ENCODE data around the gene DOK7. TPM values are rescaled to one million over a fixed set of nuclear protein-coding genes. Genes with fewer than 3 reads are reported as not detected.

Gene DOK7
- total and polyA plus RNA-seq, 7 experiments from 2014 or later: not detected

DNA sequence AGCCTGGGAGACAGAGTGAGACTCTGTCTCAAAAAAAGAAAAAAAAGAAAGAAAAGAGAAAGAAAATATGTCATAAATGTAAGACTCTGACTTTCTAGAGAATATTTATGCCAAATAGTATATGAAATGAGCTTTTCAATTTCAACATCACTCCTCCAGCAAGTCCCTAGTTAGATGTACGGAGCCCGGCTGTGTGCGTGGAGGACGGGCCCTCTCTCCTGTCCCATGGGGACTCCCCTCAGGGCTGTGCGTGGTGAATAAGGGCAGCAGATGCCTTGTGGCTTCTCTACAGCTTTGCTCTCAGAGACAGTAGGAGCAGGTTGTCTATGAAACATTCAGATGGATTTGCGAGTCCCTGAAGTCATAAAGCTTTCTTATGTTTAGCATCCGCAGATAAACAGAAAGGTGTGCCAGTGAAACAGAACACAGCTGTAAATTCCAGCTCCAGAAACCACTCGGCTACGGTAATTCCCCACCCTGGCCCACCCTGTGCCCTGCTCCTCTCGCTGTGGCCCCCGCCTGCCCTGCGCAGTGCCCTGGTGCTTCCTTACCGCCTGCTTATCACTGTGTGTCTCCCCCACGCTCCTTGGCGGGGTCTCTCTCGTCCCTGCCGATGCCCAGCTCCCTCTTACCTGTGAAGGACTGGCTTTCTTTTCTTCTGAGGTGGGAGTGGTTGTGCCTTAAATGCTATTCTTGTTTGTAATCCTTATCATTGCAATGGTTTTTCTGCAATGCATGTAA, 35.2 kb upstream of the DOK7 start:
- peak overlapping the region in 1 of 9 donors; percentile 16 for H3K27ac Mint-ChIP-seq
- POLR2A ChIA-PET: no interaction called here
- H3K4me1 ChIP-seq (ENCODE audit: control insufficient read depth in 2 of 2, insufficient read depth in 2 of 2, low read length in 2 of 2): no peaks in the 10 kb centered on the region
- no peak overlapping the region for H3K4me3 Mint-ChIP-seq
- H3K27ac ChIP-seq (ENCODE audit: low read depth, low read length): no peak overlapping the region
- intact Hi-C loops (cut with micrococcal nuclease): no loop called here
- ATAC-seq: no peak
- H3K9me3 Mint-ChIP-seq: no peaks in the 10 kb centered on the region
- H3K27me3 ChIP-seq (ENCODE audit: control insufficient read depth in 2 of 2, insufficient read depth in 2 of 2, low read length in 2 of 2): no peaks in the 10 kb centered on the region
- peaks cover 0 to 35% (median 0%) of the 10 kb centered on the region in 3 experiments for H3K36me3 ChIP-seq (ENCODE audit: control insufficient read depth in 2 of 3, insufficient read depth in 3 of 3, low read length in 3 of 3)
- H3K9me3 ChIP-seq (ENCODE audit: control insufficient read depth in 2 of 3, low read length in 3 of 3): no peaks in the 10 kb centered on the region
- DNase-seq: no peak
- CTCF ChIA-PET: no interaction called here
- H3K4me1 Mint-ChIP-seq: no peaks in the 10 kb centered on the region
- peaks cover 0 to 10% (median under 1%) of the 10 kb centered on the region in 5 donors for H3K36me3 Mint-ChIP-seq
- H3K4me3 ChIP-seq (ENCODE audit: low read length): no peak overlapping the region
- H3K27me3 Mint-ChIP-seq: no peaks in the 10 kb centered on the region

DNA sequence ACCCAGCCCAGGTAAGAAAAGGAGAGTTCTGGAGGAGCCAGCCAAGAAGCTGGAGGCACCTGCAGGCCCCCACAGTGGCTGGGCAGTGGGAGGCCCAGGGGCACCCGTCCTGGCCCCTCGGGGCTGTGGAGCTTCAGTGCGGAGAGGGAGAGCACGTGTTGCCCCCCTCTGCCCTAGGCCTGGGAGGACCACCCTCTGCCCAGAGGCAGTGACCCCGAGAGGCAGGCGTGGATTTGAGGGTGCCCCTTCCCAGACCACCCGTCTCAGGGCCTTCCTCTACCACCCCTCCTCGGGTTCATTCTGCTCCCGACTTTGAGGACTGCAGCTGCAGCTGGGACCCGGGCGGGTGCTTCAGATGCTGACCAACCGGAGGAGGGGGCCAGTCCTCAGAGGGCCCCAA, 33.5 kb upstream of the DOK7 start:
- Mint-ChIP-seq H3K27me3 (no peaks in the 10 kb centered on the region), H3K27ac (no peak overlapping the region), H3K9me3 (no peaks in the 10 kb centered on the region), H3K4me1 (no peaks in the 10 kb centered on the region), H3K4me3 (no peak overlapping the region), H3K36me3 (peaks cover 0 to 10% (median 0%) of the 10 kb centered on the region in 5 donors)
- DNase-seq (no peak), ATAC-seq (no peak)
- ChIA-PET POLR2A (no interaction called here), CTCF (interaction anchor here (1.1 kb wide), 1 partner anchor 83 kb away, joined by 3 read pairs; no protein-coding TSS in a partner anchor)
- H3K27me3 ChIP-seq (ENCODE audit: control insufficient read depth in 2 of 2, insufficient read depth in 2 of 2, low read length in 2 of 2): no peaks in the 10 kb centered on the region
- H3K4me3 ChIP-seq (ENCODE audit: low read length): no peak overlapping the region
- no peaks in the 10 kb centered on the region for H3K4me1 ChIP-seq (ENCODE audit: control insufficient read depth in 2 of 2, insufficient read depth in 2 of 2, low read length in 2 of 2)
- intact Hi-C loops (cut with micrococcal nuclease): no loop called here
- peaks cover 0 to 23% (median 0%) of the 10 kb centered on the region in 3 experiments for H3K36me3 ChIP-seq (ENCODE audit: control insufficient read depth in 2 of 3, insufficient read depth in 3 of 3, low read length in 3 of 3)
- no peaks in the 10 kb centered on the region for H3K9me3 ChIP-seq (ENCODE audit: control insufficient read depth in 2 of 3, low read length in 3 of 3)
- no peak overlapping the region for H3K27ac ChIP-seq (ENCODE audit: low read depth, low read length)

DNA sequence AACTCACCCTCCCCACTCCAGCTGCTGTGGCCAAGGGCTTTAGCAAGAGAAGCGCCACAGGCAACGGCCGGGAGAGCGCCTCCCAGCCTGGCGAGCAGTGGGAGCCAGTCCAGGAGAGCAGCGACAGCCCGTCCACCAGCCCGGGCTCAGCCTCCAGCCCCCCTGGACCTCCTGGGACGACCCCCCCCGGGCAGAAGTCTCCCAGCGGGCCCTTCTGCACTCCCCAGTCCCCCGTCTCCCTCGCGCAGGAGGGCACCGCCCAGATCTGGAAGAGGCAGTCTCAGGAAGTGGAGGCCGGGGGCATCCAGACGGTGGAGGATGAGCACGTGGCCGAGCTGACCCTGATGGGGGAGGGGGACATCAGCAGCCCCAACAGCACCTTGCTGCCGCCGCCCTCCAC, 32.6 kb upstream of the DOK7 start:
- Mint-ChIP-seq H3K27me3 (no peaks in the 10 kb centered on the region), H3K4me1 (no peaks in the 10 kb centered on the region), H3K9me3 (no peaks in the 10 kb centered on the region), H3K36me3 (peaks cover 0 to 10% (median 0%) of the 10 kb centered on the region in 5 donors), H3K4me3 (no peak overlapping the region), H3K27ac (no peak overlapping the region)
- H3K36me3 ChIP-seq (ENCODE audit: control insufficient read depth in 2 of 3, insufficient read depth in 3 of 3, low read length in 3 of 3): peaks cover 0 to 17% (median 0%) of the 10 kb centered on the region in 3 experiments
- intact Hi-C loops (cut with micrococcal nuclease): no loop called here
- DNase-seq (no peak), ATAC-seq (no peak)
- POLR2A ChIA-PET: no interaction called here
- H3K27me3 ChIP-seq (ENCODE audit: control insufficient read depth in 2 of 2, insufficient read depth in 2 of 2, low read length in 2 of 2): no peaks in the 10 kb centered on the region
- no peaks in the 10 kb centered on the region for H3K4me1 ChIP-seq (ENCODE audit: control insufficient read depth in 2 of 2, insufficient read depth in 2 of 2, low read length in 2 of 2)
- no peak overlapping the region for H3K4me3 ChIP-seq (ENCODE audit: low read length)
- CTCF ChIA-PET: no interaction called here
- no peak overlapping the region for H3K27ac ChIP-seq (ENCODE audit: low read depth, low read length)
- H3K9me3 ChIP-seq (ENCODE audit: control insufficient read depth in 2 of 3, low read length in 3 of 3): no peaks in the 10 kb centered on the region

DNA sequence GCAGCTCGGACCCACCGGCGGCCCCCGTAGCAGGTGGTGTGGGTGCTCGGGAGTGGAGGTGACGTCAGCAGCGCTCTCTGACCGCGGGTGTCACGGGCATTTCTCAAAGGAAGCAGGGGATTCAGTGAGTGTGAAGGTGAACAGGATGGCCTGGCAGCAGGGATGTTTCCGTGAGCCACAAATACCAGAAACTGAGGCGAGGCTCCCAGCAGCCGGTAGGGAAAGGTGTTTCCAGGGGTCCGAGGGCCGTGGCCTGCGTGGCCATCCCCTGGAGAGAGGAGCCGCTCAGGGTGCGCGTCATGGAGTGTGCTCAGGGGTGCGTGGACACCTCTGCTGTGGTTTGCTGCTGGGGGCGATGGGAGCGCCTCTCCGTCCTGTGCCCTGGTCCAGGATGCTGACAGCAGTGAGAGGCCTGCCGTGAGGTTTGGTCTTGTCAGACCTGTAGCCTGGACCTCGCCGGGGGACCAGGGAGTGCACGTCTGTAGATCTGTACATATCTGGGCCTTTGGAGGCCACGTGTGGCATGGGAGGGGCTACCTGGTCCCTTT, 31.6 kb upstream of the DOK7 start:
- peaks cover 0 to 10% (median 0%) of the 10 kb centered on the region in 5 donors for H3K36me3 Mint-ChIP-seq
- H3K36me3 ChIP-seq (ENCODE audit: control insufficient read depth in 2 of 3, insufficient read depth in 3 of 3, low read length in 3 of 3): peaks cover 0 to 17% (median 0%) of the 10 kb centered on the region in 3 experiments
- DNase-seq (no peak), ATAC-seq (no peak)
- no peaks in the 10 kb centered on the region for H3K27me3 Mint-ChIP-seq
- no peaks in the 10 kb centered on the region for H3K9me3 Mint-ChIP-seq
- no peak overlapping the region for H3K4me3 Mint-ChIP-seq
- ChIA-PET CTCF (no interaction called here), POLR2A (no interaction called here)
- H3K27ac Mint-ChIP-seq: peak overlapping the region in 1 of 9 donors; percentile 17
- H3K27ac ChIP-seq (ENCODE audit: low read depth, low read length): no peak overlapping the region
- no peaks in the 10 kb centered on the region for H3K4me1 ChIP-seq (ENCODE audit: control insufficient read depth in 2 of 2, insufficient read depth in 2 of 2, low read length in 2 of 2)
- H3K9me3 ChIP-seq (ENCODE audit: control insufficient read depth in 2 of 3, low read length in 3 of 3): no peaks in the 10 kb centered on the region
- H3K4me3 ChIP-seq (ENCODE audit: low read length): no peak overlapping the region
- intact Hi-C loops (cut with micrococcal nuclease): no loop called here
- no peaks in the 10 kb centered on the region for H3K4me1 Mint-ChIP-seq
- H3K27me3 ChIP-seq (ENCODE audit: control insufficient read depth in 2 of 2, insufficient read depth in 2 of 2, low read length in 2 of 2): no peaks in the 10 kb centered on the region

DNA sequence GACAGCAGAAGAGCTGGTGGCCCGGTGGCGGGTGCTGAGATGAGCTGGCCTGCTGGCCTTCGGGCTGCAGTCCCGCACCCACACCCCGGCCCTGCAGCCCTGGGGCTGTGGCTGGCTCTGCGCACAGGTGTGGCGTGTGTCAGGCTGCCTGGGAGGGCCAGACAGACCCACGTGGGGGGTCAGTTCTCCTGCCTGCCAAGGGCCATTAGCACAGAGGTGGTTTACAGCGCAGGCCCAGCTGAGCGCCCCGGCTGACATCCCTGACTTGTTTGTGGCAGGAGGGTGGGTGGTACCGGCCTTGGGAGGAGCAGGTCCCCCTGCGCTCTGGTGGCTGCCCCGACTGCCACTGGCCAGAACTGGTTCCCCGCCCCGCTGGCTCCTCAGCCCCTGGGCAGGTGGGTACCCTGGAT, 30.7 kb upstream of the DOK7 start:
- DNase-seq (no peak), ATAC-seq (no peak)
- ChIA-PET POLR2A (no interaction called here), CTCF (no interaction called here)
- no peaks in the 10 kb centered on the region for H3K4me1 Mint-ChIP-seq
- H3K27ac Mint-ChIP-seq: no peak overlapping the region
- no peak overlapping the region for H3K4me3 Mint-ChIP-seq
- peaks cover 0 to 10% (median 0%) of the 10 kb centered on the region in 5 donors for H3K36me3 Mint-ChIP-seq
- Histone ChIP-seq H3K27ac (ENCODE audit: low read depth, low read length) (no peak overlapping the region), H3K9me3 (ENCODE audit: control insufficient read depth in 2 of 3, low read length in 3 of 3) (no peaks in the 10 kb centered on the region), H3K36me3 (ENCODE audit: control insufficient read depth in 2 of 3, insufficient read depth in 3 of 3, low read length in 3 of 3) (peaks cover 0 to 17% (median 0%) of the 10 kb centered on the region in 3 experiments), H3K27me3 (ENCODE audit: control insufficient read depth in 2 of 2, insufficient read depth in 2 of 2, low read length in 2 of 2) (no peaks in the 10 kb centered on the region), H3K4me1 (ENCODE audit: control insufficient read depth in 2 of 2, insufficient read depth in 2 of 2, low read length in 2 of 2) (no peaks in the 10 kb centered on the region), H3K4me3 (ENCODE audit: low read length) (no peak overlapping the region)
- intact Hi-C loops (cut with micrococcal nuclease): no loop called here
- no peaks in the 10 kb centered on the region for H3K9me3 Mint-ChIP-seq
- no peaks in the 10 kb centered on the region for H3K27me3 Mint-ChIP-seq

DNA sequence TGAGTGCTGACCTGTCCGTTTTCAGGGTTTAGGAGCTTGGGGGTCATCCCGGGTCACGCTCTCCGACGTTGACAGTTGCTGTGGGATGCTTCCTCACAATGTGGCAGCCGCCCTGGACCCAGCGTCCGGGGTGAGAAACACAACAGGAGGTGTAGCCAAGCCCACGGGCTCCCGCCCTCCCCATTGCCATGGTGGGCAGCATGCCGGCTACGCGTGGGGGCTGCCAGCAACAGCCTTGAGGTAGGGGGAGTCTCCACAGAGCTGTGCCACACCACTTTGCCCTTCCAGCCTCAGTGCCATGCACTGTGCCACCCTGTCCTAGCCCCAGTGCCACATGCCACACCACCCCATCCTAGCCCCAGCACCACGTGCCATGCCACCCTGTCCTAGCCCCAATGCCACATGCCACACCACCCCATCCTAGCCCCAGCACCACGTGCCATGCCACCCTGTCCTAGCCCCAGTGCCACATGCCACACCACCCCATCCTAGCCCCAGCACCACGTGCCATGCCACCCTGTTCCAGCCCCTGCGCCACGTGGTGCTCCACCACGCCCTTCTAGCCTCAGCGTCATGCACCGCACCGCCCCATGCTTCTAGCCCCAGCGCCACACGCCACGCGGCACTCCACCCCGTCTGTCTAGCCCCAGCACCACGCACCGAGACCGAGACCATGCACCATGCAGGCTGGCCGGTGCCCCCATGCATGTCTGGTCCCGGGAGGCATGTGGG, 29.8 kb upstream of the DOK7 start:
- peaks cover 0 to 7% (median 0%) of the 10 kb centered on the region in 5 donors for H3K36me3 Mint-ChIP-seq
- Histone ChIP-seq H3K27ac (ENCODE audit: low read depth, low read length) (no peak overlapping the region), H3K36me3 (ENCODE audit: control insufficient read depth in 2 of 3, insufficient read depth in 3 of 3, low read length in 3 of 3) (peaks cover 0 to 17% (median 0%) of the 10 kb centered on the region in 3 experiments), H3K4me3 (ENCODE audit: low read length) (no peak overlapping the region), H3K27me3 (ENCODE audit: control insufficient read depth in 2 of 2, insufficient read depth in 2 of 2, low read length in 2 of 2) (no peaks in the 10 kb centered on the region), H3K9me3 (ENCODE audit: control insufficient read depth in 2 of 3, low read length in 3 of 3) (no peaks in the 10 kb centered on the region), H3K4me1 (ENCODE audit: control insufficient read depth in 2 of 2, insufficient read depth in 2 of 2, low read length in 2 of 2) (no peaks in the 10 kb centered on the region)
- DNase-seq: no peak
- no peak for ATAC-seq
- ChIA-PET CTCF (no interaction called here), POLR2A (no interaction called here)
- intact Hi-C loops (cut with micrococcal nuclease): no loop called here
- no peaks in the 10 kb centered on the region for H3K9me3 Mint-ChIP-seq
- H3K27ac Mint-ChIP-seq: no peak overlapping the region
- no peak overlapping the region for H3K4me3 Mint-ChIP-seq
- H3K27me3 Mint-ChIP-seq: no peaks in the 10 kb centered on the region
- H3K4me1 Mint-ChIP-seq: no peaks in the 10 kb centered on the region
